Neural cell (in vitro differentiated cells): ENCODE data around the gene KLF2. TPM values are rescaled to one million over a fixed set of nuclear protein-coding genes. Genes with fewer than 3 reads are reported as not detected.

ENCODE experiments used
- H2AFZ ChIP-seq: fragments of 200-600, 300-800 bp; sonication (generic), shearing (Covaris generic); 2 replicates; pipeline ENCODE4 v1.6.0; 2014; ENCODE audit warnings: low read depth, mild to moderate bottlenecking, antibody characterized with exemption, low read length, moderate library complexity
- H3F3A ChIP-seq: fragments of 200-600 bp; shearing (Covaris generic); 2 replicates; pipeline ENCODE4 v1.6.1; 2016; ENCODE audit warnings: mild to moderate bottlenecking, moderate library complexity, mixed read lengths, antibody characterized with exemption, low read length; ENCODE audit not compliant: insufficient read depth, poor library complexity, severe bottlenecking
- H3K27ac ChIP-seq: fragments of 200-600, 300-800 bp; sonication (generic), shearing (Covaris generic); 2 replicates; pipeline ENCODE4 v1.5.1; 2014; ENCODE audit warnings: mild to moderate bottlenecking, low read length, moderate library complexity
- H3K27me3 ChIP-seq: fragments of 300-800, 200-600 bp; sonication (generic), shearing (Covaris generic); 2 replicates; pipeline ENCODE4 v1.6.0; 2014; ENCODE audit warnings: mild to moderate bottlenecking, low read depth, low read length, moderate library complexity; ENCODE audit not compliant: insufficient read depth
- H3K36me3 ChIP-seq: fragments of 300-800, 200-600 bp; sonication (generic), shearing (Covaris generic); 2 replicates; pipeline ENCODE4 v1.5.1; 2014; ENCODE audit warnings: mild to moderate bottlenecking, antibody characterized with exemption, low read length, moderate library complexity; ENCODE audit not compliant: insufficient read depth
- H3K4me2 ChIP-seq: fragments of 300-800, 200-600 bp; sonication (generic), shearing (Covaris generic); 2 replicates; pipeline ENCODE4 v1.6.0; 2014; ENCODE audit warnings: mild to moderate bottlenecking, low read length
- H3K4me3 ChIP-seq: fragments of 300-800, 200-600 bp; sonication (generic), shearing (Covaris generic); 2 replicates; pipeline ENCODE4 v1.5.1; 2014; ENCODE audit warnings: mild to moderate bottlenecking, low read length, moderate library complexity
- H3K79me2 ChIP-seq: fragments of 200-600 bp; shearing (Covaris generic); replicated peaks from 2 replicates; pipeline ENCODE4 v1.6.0; 2014; ENCODE audit warnings: mild to moderate bottlenecking, low read length, moderate library complexity; ENCODE audit not compliant: insufficient read depth
- H3K9ac ChIP-seq: fragments of 300-800, 200-600 bp; sonication (generic), shearing (Covaris generic); 2 replicates; pipeline ENCODE4 v1.6.1; 2016; ENCODE audit warnings: mild to moderate bottlenecking, low read length, mixed read lengths
- H3K9me2 ChIP-seq: fragments of 200-600 bp; shearing (Covaris generic); 2 replicates; pipeline ENCODE4 v1.6.1; 2016; ENCODE audit warnings: mild to moderate bottlenecking, low read length, mixed read lengths; ENCODE audit not compliant: insufficient read depth
- H3K9me3 ChIP-seq: fragments of 200-600, 300-800 bp; sonication (generic), shearing (Covaris generic); 2 replicates; pipeline ENCODE4 v1.6.1; 2016; ENCODE audit warnings: mild to moderate bottlenecking, mixed run types, low read length, moderate library complexity, mixed read lengths
- H4K20me1 ChIP-seq: fragments of 200-600 bp; shearing (Covaris generic); 2 replicates; pipeline ENCODE4 v1.6.1; 2016; ENCODE audit warnings: mild to moderate bottlenecking, mixed run types; ENCODE audit not compliant: insufficient read depth
- EP300 ChIP-seq: fragments of 450-650 bp; conservative IDR thresholded peaks from 2 replicates; pipeline ENCODE4 v1.6.1; 2014; ENCODE audit warnings: antibody characterized with exemption, mild to moderate bottlenecking, moderate library complexity; ENCODE audit not compliant: poor library complexity, severe bottlenecking
- EZH2 ChIP-seq: fragments of 200-600, 300-800 bp; shearing (Covaris generic), sonication (generic); IDR thresholded peaks from 2 replicates; pipeline ENCODE4 v1.6.1; 2014; ENCODE audit warnings: antibody characterized with exemption, low read length, borderline replicate concordance, mild to moderate bottlenecking; ENCODE audit not compliant: insufficient read depth, poor library complexity, severe bottlenecking
- MXI1 ChIP-seq: fragments of 450-650 bp; conservative IDR thresholded peaks from 2 replicates; pipeline ENCODE4 v1.6.1; 2014; ENCODE audit warnings: antibody characterized with exemption, mild to moderate bottlenecking; ENCODE audit not compliant: poor library complexity, severe bottlenecking
- POLR2AphosphoS5 ChIP-seq: IDR thresholded peaks from 2 replicates; pipeline ENCODE4 v1.6.1; 2012
- RAD21 ChIP-seq: fragments of 450-650 bp; conservative IDR thresholded peaks from 2 replicates; pipeline ENCODE4 v1.6.1; 2014; ENCODE audit warnings: antibody characterized with exemption, mild to moderate bottlenecking, moderate library complexity
- SMC3 ChIP-seq: fragments of 450-650 bp; conservative IDR thresholded peaks from 2 replicates; pipeline ENCODE4 v1.6.1; 2014; ENCODE audit warnings: antibody characterized with exemption, mild to moderate bottlenecking, moderate library complexity; ENCODE audit not compliant: poor library complexity
- TAF1 ChIP-seq: IDR thresholded peaks from 2 replicates; pipeline ENCODE4 v1.6.1; 2012; ENCODE audit warnings: low read depth
- polyA plus RNA-seq: library from polyadenylated mRNA; depleted of rRNA; stranded (reverse); fragments of >200 nt; gene quantifications from 2 replicates; pipeline ENCODE4 v1.2.3, GENCODE V29; 2014
- TF ChIP-seq, protein P1 (sequence below): fragments of 450-650 bp; IDR thresholded peaks from 2 replicates; pipeline ENCODE4 v1.5.1; 2014; ENCODE audit warnings: antibody characterized with exemption, mild to moderate bottlenecking, moderate library complexity; ENCODE audit not compliant: poor library complexity, severe bottlenecking
- TF ChIP-seq, protein P2 (sequence below): IDR thresholded peaks from 2 replicates; pipeline ENCODE4 v1.6.1; 2012; ENCODE audit warnings: borderline replicate concordance

KLF2 gene
- polyA plus RNA-seq, 1 donor from 2014 or later: 0.15 TPM

DNA sequence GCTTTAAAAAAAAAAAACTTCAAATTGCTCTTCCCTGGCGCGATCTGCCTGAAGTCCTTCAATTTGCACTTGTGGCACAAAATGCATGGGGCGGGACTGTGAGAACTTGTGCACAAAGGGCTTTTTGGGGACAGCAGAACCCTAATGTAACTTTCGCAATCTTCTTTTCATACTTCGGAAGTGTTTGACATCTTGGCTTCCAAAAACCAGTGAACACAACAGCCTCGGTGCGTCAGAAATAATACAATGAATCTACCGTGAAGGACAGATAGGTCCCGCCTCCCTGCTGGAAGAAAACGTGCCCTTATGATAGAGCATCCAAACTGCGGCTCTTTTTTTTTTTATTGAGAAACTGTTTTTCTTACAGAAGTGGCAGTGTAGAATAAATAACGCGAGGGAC is 36.6 kb downstream of the KLF2 start:
- no peak overlapping the region for H2AFZ ChIP-seq
- H3K9me2 ChIP-seq: no peaks in the 10 kb centered on the region
- no peaks in the 10 kb centered on the region for H3K36me3 ChIP-seq
- H4K20me1 ChIP-seq: no peaks in the 10 kb centered on the region
- no peaks in the 10 kb centered on the region for H3K79me2 ChIP-seq
- no peaks in the 10 kb centered on the region for H3K9me3 ChIP-seq
- no peak overlapping the region for H3K4me3 ChIP-seq
- no peaks in the 10 kb centered on the region for H3F3A ChIP-seq
- H3K27me3 ChIP-seq: no peaks in the 10 kb centered on the region
- no peak overlapping the region for H3K4me2 ChIP-seq
- no peak overlapping the region for H3K9ac ChIP-seq
- no peak overlapping the region for H3K27ac ChIP-seq
- TF ChIP-seq POLR2AphosphoS5 (no peak), TAF1 (no peak), EP300 (no peak), SMC3 (no peak), RAD21 (no peak), MXI1 (no peak), EZH2 (no peak)
- TF ChIP-seq, protein P1, sequence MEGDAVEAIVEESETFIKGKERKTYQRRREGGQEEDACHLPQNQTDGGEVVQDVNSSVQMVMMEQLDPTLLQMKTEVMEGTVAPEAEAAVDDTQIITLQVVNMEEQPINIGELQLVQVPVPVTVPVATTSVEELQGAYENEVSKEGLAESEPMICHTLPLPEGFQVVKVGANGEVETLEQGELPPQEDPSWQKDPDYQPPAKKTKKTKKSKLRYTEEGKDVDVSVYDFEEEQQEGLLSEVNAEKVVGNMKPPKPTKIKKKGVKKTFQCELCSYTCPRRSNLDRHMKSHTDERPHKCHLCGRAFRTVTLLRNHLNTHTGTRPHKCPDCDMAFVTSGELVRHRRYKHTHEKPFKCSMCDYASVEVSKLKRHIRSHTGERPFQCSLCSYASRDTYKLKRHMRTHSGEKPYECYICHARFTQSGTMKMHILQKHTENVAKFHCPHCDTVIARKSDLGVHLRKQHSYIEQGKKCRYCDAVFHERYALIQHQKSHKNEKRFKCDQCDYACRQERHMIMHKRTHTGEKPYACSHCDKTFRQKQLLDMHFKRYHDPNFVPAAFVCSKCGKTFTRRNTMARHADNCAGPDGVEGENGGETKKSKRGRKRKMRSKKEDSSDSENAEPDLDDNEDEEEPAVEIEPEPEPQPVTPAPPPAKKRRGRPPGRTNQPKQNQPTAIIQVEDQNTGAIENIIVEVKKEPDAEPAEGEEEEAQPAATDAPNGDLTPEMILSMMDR: no peak
- TF ChIP-seq, protein P2, sequence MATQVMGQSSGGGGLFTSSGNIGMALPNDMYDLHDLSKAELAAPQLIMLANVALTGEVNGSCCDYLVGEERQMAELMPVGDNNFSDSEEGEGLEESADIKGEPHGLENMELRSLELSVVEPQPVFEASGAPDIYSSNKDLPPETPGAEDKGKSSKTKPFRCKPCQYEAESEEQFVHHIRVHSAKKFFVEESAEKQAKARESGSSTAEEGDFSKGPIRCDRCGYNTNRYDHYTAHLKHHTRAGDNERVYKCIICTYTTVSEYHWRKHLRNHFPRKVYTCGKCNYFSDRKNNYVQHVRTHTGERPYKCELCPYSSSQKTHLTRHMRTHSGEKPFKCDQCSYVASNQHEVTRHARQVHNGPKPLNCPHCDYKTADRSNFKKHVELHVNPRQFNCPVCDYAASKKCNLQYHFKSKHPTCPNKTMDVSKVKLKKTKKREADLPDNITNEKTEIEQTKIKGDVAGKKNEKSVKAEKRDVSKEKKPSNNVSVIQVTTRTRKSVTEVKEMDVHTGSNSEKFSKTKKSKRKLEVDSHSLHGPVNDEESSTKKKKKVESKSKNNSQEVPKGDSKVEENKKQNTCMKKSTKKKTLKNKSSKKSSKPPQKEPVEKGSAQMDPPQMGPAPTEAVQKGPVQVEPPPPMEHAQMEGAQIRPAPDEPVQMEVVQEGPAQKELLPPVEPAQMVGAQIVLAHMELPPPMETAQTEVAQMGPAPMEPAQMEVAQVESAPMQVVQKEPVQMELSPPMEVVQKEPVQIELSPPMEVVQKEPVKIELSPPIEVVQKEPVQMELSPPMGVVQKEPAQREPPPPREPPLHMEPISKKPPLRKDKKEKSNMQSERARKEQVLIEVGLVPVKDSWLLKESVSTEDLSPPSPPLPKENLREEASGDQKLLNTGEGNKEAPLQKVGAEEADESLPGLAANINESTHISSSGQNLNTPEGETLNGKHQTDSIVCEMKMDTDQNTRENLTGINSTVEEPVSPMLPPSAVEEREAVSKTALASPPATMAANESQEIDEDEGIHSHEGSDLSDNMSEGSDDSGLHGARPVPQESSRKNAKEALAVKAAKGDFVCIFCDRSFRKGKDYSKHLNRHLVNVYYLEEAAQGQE: no peak

DNA sequence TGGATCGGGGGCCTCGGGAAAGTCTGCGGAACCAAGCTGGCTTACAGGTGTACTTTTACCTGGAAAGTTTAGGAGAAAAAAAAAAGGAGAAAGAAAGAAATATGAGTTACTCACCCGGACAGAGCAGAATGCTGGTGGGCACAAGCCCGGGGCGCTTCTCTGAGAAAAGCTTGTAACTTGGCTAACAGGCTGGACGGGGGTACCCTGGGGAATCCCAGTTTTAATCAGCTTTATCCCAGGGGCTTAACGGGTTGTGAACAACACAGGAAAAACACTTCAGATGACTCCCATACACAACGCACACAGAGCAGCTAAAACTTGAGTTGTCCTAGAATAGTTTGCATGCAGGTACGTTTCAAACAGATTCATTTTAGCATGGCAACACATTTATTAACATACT is 37.3 kb downstream of the KLF2 start:
- Histone ChIP-seq H3K4me3 (no peak overlapping the region), H3K79me2 (no peaks in the 10 kb centered on the region), H4K20me1 (no peaks in the 10 kb centered on the region), H3K36me3 (no peaks in the 10 kb centered on the region), H3K9ac (no peak overlapping the region), H3K27ac (no peak overlapping the region), H3K4me2 (no peak overlapping the region), H2AFZ (no peak overlapping the region), H3K9me3 (no peaks in the 10 kb centered on the region), H3K27me3 (no peaks in the 10 kb centered on the region), H3K9me2 (no peaks in the 10 kb centered on the region), H3F3A (no peaks in the 10 kb centered on the region)
- no peak for TF ChIP-seq MXI1
- TF ChIP-seq TAF1: no peak
- TF ChIP-seq, protein P2: no peak
- TF ChIP-seq, protein P1: no peak
- TF ChIP-seq RAD21: no peak
- TF ChIP-seq EZH2: no peak
- no peak for TF ChIP-seq POLR2AphosphoS5
- TF ChIP-seq SMC3: no peak
- no peak for TF ChIP-seq EP300
